GM19395 (cell line): Measurements from ENCODE around the gene TMEM100.
A peak's percentile ranks its signal among the peaks of the same experiment; 100 is the strongest.

Experiments used
- ATAC-seq: cut with Tn5 transposase; IDR thresholded peaks from one replicate; pipeline ENCODE4 v1.9.1; 2021; ENCODE audit warnings: mild to moderate bottlenecking, moderate library complexity; ENCODE audit not compliant: unreplicated experiment

Gene TMEM100

DNA sequence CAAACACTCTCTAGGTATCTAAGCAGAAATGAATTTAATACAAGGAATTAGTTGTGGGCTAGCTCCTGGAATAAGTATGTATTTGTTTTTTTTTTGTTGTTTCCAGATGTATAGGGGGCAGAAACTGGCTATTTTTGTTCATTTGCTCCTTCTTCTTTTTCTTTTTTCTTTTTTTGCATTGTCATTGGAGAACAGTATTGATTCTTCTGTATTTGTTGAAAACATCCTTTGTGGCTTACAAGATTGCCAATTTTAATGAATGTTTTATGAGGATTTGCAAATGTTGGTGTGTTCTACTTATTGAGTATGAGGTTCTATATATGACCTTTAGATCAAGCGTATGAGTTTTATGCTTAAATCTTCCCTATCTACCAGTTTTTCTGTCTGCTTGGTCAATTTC lies 22.6 kb upstream of the TMEM100 start:
- ATAC-seq, result no peak

- ATAC-seq, result peak; percentile 48
Observed at GRCh38 chr17:55743103-55743679, 20.5 kb upstream of the TMEM100 start.

DNA sequence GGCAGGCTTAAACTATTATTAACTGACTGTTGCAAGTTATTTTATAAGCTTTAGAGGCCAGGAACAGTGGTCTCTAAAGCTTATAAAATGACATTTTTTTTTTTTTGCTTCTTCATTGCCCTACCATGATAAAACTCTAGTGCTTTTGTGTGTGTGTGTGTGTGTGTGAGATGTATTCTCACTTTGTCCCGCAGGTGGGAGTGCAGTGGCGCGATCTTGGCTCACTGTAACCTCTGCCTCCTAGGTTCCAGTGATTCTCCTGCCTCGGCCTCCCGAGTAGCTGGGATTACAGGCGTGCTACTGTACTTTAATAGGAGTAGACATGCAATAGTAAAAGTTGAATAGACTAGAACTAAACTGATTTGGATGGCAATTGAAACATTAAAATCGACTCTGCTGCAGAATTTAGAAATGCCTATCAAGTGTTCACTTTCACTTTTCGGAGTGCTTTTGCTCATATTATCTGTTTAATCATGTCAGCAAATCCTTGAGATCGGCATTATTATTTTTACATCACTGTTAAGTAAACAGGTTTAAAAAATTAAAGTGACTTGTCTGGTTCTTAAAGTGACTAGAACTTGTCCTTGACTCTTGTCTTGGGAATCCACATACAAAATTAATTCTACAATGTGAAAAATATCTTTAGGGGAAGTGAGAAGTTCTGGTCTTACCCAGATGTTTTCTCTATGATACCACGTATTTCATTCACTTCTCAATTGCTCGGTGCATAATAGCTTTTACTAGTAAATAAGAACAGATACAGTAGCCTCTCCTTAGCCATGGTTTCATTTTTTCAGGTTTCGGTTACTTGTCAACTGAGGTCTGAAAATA lies 19.8 kb upstream of the TMEM100 start:
- peak; percentile 99 for ATAC-seq

DNA sequence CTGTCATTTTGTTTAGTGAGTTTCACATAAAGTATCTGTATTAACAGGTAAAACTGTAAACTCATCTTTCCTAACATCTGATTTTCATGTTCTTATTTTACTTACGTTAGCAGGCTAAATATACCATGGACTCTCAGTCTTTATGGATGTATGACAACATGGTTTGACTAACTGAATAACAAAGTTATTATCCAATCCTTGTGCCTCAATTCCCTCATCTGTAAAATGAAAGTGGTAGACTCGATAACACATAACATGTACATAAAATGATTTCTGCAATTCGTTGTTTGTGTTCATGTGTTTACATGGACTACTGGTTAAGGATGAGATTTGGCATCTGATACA lies 18.7 kb upstream of the TMEM100 start:
- ATAC-seq, result no peak

GRCh38 chr17:55740511-55741355 lies 18.1 kb upstream of the TMEM100 start:
- ATAC-seq, result no peak

DNA sequence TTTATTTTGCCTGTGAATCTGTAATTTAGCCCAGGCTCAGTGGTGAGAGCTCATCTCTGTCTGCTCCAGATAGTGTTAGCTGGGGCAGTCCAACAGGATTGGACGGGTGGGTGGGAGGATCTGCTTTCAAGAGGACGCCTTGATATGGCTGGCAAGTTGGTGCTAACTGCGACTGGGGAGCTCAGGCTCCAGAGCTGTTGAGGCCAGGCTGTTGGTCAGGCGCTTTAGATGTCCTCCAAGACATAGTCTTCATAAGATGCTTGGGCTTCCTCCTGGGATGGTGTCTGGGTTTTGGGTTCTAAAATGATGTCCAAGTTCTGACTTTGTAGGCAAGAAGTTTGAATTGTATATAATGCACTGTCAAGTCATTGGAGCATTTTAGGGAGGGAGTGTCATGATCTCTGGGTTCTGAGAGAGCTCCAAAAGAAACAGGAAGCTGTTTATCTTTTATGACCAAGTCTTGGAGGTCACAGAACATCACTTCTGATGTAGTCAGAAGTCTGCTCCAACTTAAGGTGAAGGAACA lies 15.4 kb upstream of the TMEM100 start:
- ATAC-seq, result no peak

- ATAC-seq, result no peak
Observed at GRCh38 chr17:55735731-55736405, 13.2 kb upstream of the TMEM100 start.

DNA sequence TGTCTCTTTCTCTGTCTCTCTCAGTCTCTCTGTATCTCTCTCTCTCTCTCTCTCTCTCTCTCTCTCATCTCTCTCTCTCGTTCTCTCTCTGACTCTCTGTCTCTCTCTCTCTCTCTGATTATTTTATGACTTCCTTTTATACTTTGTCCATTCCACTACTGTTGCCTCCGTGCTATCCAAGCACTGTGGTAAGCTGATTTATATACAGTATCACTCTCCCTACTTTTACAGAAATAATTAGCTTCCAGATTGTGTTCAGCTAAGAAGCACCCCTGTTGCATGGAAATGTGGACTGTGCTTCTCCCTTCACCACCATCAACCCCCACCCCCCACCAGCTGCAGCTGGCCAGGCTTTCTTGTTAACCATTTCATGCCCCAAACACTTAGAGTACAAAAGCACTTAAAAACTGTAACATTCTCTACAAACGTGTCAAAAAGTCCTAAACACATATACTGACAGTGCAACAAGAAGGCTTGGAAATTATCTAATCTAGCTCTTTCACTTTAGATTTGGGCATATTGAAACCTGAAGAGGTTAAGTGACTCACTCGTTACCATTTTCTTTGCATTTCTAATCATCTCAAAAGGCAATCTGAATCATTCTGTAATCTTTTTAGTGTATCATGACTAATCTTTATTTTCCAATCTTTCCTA lies 11.6 kb upstream of the TMEM100 start:
- ATAC-seq, result peak; percentile 65

DNA sequence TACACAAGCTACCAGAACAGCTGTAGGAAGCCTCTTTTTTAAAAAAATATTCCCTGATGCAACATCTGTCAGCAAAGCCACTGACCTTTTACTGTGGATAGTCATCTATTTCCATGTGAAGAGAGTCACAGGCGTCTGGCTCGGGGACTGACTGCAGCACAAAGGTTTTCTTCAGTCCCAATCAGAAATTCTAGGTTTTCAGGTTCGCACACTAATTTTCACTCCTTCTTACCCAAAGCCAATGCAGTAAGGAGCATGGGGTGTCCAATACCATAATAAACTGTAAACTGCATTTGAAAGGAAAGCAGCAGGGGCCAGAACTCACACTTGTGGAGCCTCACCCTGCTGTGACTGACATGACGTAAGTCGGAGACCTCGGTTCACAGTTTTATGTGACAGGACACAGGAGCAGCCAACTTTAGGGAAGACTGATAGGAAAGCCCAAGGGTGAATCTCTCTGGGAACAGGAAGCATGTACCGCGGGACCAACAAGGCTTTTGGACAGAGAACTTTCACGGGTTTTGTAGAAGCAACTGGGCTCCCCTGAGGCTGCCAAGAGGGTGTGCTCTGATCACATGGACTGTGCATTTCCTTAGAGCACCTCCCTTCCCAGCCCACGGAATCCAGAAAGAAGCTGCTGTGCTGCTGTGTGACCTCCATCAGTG lies 9.1 kb upstream of the TMEM100 start:
- no peak for ATAC-seq

GRCh38 chr17:55730808-55731207 lies 8.1 kb upstream of the TMEM100 start:
- no peak for ATAC-seq

- no peak for ATAC-seq
Observed at GRCh38 chr17:55730380-55730779, 7.7 kb upstream of the TMEM100 start.

DNA sequence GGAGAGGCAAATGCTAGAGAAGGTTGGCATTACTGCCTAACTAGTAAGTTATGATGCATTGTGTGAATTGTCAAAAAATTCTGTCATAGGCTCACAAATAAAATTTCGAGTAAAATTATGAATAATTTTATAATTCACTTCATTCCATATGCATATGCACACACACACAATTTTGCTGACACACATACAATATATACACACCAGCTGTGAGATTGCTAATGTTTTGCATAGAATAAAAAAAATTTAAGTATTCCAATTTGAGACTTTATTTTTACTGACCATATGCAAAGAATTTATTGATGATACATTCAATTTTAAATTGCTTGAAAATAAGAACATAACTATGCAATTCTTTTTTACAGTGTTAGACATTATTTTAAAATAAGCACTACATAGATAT lies 6.8 kb upstream of the TMEM100 start:
- ATAC-seq, result no peak

DNA sequence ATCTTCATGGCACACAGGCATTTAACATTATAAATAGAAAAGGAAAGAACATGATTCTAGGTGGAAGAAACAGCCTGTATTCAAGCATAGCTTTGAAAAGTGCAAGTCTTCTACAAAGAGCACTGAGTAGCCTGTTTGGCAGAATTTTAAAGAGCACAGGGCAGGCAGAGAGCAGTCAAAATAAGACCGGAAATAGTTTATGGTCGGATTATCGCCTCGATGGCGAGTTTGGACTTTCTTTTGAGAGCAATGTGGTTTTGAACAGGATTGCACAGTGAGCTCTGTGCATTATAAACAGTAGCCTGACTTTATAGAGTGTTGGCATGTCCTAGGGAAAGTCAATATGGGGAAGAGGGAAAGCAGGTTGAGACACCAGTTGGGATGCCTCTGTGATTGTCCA lies 6.2 kb upstream of the TMEM100 start:
- no peak for ATAC-seq

GRCh38 chr17:55728361-55728760 lies 5.7 kb upstream of the TMEM100 start:
- no peak for ATAC-seq

DNA sequence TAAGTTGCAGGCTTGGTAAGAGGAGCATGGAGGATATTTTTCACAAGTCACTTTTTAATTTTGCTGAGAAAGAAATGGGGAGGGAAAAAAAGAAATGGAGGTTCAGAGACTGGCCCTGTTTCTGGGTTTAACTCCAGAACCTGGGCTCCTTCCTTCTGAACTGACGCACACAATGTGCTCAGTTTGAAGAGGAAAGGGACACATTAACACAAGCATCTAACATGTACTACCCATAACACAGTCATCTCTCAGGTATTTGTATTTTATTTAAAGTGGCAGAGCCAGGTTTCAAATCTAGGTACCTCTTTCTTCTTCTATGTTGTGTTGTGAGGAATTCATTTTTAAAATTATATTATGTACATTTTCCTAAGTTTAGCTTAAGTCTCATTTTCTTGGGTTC lies 5.3 kb upstream of the TMEM100 start:
- no peak for ATAC-seq

- no peak for ATAC-seq
Observed at GRCh38 chr17:55727275-55727674, 4.6 kb upstream of the TMEM100 start.

GRCh38 chr17:55726440-55726839 lies 3.8 kb upstream of the TMEM100 start:
- ATAC-seq, result no peak

GRCh38 chr17:55723488-55723848 lies 804 bp upstream of the TMEM100 start:
- ATAC-seq, result no peak

DNA sequence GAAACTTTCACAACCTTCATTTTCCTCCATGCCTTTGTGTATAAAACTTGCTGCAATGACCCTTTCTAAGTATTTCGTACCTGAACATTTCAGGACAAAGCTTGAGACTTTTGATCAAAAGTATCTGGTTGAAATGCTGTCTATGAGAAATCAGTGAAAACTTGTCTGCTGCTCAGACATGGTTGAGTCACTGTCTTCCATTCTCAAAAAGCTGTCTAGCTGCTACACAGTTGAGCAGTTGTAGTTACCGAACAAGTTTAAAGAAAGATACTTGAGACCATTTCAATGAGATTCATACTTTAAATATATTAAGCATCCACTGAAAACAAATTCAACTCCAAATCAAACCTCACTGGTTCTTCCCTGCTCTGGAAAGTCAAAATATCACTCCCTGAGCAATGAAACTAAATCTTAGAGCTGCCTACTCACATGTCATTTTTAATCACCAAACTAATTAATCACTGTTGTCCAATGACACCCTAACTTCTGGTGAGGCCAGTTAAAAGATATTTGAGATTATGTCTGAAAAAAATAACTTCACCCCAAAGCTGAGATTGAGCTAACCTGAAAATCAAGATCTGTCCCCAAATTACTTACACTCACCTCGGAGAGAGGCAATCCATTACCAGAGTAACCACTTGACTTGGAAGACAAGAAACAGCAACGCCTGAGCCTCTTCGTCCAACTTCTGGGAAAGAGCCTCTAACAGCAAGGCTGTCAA lies 488 bp downstream of the TMEM100 start:
- ATAC-seq, result no peak
